Measurements from ENCODE around the gene ETHE1. TPM values are rescaled to one million over a fixed set of nuclear protein-coding genes. Genes with fewer than 3 reads are reported as not detected.

Gene ETHE1, protein sequence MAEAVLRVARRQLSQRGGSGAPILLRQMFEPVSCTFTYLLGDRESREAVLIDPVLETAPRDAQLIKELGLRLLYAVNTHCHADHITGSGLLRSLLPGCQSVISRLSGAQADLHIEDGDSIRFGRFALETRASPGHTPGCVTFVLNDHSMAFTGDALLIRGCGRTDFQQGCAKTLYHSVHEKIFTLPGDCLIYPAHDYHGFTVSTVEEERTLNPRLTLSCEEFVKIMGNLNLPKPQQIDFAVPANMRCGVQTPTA
- total RNA-seq, result 10 to 100 TPM; 41.7 to 70.4 TPM

DNA sequence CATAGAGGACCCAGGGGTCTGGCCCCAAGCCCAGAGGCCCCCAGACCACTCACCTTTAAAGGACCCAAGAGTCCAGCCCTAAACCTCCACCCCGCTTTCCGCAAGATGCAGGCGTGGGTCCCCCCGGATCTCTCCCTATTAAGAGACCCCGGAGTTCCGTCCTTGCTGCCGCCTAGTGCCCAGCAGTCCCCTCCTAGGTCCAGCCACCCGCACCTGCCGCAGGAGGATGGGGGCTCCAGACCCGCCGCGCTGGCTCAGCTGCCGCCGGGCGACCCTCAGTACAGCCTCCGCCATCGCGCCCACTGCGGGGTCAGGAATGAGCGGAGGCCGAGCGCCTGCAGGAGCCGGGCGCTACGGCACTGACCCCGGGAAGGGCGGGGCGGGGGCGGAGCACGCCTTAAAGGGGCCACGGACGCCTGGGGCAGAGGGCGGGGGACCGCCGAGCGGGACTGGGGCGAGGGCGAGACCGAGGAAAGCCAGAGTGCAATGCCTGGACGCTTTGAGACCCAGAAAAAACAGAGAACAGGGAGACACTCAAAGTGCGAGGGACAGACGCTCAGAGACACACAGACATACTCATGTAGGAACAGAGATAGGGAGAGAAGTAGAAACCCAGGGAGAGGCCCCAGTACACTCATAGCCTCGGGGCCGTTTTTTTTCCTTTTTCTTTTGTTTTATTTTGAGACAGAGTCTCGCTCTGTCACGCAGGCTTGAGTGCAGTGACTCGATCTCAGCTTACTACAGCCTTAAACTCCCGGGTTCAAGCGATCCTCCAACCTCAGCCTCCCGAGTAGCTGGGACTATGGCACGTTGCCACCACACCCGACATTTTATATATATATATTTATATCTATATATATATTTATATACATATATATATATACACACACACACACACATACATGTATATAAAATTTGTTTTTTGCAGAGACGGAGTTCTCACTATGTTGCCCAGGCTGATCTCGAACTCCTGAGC, at the start of gene ETHE1:
ETHE1 (minus strand) TSS at position 318 of the 976 bp plus-strand sequence; CDS start at position 294, 24 bp downstream.
- Mint-ChIP-seq H3K9me3 (no peaks in the 10 kb centered on the region), H3K27ac (peak within 1 kb of the TSS; percentile 78 to 89), H3K4me3 (peak within 1 kb of the TSS; percentile 87), H3K36me3 (no peaks in the 10 kb centered on the region), H3K4me1 (ENCODE audit: low read depth in 2 of 2) (peaks cover 13 to 21% of the 10 kb centered on the region in 2 donors), H3K27me3 (no peaks in the 10 kb centered on the region)
- DNase-seq (ENCODE audit: low spot score) (peak; percentile 88), ATAC-seq (peak; percentile 95)

DNA sequence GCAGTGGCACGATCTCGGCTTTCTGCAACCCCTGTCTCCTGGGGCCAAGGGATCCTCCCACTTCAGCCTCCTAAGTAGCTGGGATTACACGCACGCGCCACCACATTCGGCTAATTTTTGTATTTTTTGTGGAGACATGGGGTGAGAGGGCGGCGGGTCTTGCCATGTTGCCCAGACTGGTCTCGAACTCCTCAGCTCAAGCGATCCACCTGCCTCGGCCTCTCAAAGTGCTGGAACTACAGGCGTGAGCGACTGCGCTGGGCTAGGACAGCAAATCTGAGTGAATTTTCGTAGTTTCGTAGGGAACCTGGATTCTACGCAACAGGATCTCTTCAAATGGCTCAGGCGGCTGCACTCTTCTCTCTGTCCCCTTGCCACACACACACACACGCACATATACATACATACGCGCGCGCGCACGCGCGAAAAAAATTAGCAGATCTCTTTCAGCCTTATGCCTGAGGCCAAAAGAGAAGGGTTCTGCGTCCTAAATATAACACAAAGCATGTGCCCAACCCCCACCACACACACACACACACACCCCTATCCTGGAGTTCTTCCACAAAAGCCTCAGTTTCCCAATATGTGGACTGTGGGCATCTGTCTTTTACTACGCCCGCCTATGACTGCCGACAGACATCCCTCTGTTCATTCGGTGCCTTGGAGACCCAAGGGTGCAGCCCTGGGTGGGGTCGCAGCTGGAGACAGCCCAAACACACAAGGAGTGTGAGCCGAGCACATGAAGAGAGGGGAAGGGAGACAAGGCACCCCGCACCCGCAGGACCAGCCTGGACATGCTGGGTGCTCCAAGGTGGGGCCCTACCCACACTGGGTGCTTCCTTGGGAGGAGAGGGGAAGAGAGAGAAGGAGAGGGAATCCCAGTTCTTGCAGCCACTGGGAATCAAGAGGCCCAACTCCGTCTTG, 49.2 kb upstream of the ETHE1 start:
- Mint-ChIP-seq H3K4me3 (peak overlapping the region; percentile 98), H3K27me3 (no peaks in the 10 kb centered on the region), H3K27ac (peak overlapping the region in 1 of 2 donors; percentile 96), H3K36me3 (no peaks in the 10 kb centered on the region), H3K4me1 (ENCODE audit: low read depth in 2 of 2) (peaks cover 29 to 46% of the 10 kb centered on the region in 2 donors), H3K9me3 (no peaks in the 10 kb centered on the region)
- ATAC-seq (no peak), DNase-seq (ENCODE audit: low spot score) (no peak)

DNA sequence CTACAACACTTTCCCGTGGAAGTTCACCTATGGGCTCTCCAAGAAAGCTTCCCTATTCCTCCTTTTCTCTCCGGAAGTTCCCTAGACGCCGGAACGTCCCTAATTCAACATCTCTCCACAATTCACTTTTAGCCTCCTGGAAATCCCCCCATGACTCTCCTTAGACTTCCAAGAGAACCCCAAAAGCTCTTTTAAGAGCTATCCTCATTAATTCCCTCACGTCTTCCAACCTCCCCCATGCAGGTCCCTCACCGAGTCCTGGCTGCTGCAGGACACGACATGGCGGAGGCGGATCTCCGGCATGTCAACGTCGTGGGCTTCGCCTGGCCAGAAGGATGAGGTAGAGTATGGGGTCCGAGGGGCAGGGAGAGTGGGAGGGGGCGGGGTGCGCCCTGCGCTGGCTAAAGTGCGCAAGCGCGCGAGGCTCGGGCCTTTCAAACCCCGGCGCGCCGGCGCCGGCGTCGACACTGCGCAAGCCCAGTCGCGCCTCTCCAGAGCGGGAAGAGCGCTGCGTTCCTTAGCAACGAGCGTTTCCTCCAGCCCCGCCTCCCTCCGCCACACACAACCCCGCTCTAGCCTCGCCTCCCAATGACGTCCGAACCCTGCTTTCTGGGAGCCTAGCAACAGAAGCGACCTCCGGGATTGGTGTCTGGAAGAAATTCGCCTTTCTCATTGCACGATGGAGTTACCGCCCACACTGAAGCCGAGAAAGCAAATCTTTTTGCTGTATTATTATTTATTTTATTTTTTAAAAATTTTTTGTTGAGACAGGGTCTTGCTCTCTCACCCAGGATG, 48.4 kb upstream of the ETHE1 start, which contains the start of the genes PINLYP and XRCC1:
PINLYP (plus strand) TSS at position 646 of the 795 bp plus-strand sequence. CDS start 1,391 bp downstream, outside the sequence.
XRCC1 (minus strand) TSS at position 372 of the 795 bp plus-strand sequence; CDS start at position 303, 69 bp downstream.
- Mint-ChIP-seq H3K36me3 (no peaks in the 10 kb centered on the region), H3K9me3 (no peaks in the 10 kb centered on the region), H3K4me3 (peak within 1 kb of the TSS; percentile 98), H3K27ac (peak within 1 kb of the TSS; percentile 96 to 98), H3K4me1 (ENCODE audit: low read depth in 2 of 2) (peaks cover 32 to 49% of the 10 kb centered on the region in 2 donors), H3K27me3 (no peaks in the 10 kb centered on the region)
- ATAC-seq (peak; percentile 99), DNase-seq (ENCODE audit: low spot score) (peak; percentile 96)

DNA sequence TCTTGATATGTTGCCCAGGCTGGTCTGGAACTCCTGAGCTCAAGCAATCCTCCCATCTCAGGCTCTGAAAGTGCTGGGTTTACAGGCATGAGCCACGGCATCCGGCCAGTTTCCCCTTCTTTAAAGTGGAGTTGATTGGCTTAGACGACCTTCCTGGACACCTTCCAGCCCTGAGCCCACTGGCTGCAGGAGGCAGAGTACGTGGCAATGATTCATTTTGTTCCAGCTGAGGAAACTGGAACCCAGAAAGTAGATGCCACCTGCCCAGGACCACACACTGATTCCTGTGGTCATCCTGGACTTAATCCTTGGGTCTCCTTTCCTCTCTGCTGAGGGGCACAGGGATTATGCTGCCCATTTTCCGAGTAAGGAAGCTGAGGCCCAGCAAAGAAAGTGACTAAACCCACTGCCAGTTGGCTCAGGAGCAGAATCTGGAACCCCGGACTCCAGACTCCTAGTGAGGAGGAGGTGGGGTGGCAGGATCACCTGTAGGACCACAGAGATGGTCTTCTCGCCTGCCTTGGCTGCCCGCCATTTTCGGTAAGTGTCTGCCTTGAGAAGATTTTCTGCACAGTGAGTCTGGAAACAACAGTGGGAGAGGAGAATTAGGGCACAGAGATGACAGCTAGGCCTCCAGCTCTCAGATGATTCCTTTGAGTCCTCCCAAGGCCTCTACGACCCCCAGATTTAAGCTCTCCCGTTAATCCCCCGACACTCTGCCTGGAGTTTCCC, 47.6 kb upstream of the ETHE1 start:
- Mint-ChIP-seq H3K9me3 (no peaks in the 10 kb centered on the region), H3K27ac (peak overlapping the region; percentile 96 to 98), H3K27me3 (no peaks in the 10 kb centered on the region), H3K4me1 (ENCODE audit: low read depth in 2 of 2) (peaks cover 27 to 49% of the 10 kb centered on the region in 2 donors), H3K36me3 (no peaks in the 10 kb centered on the region), H3K4me3 (peak overlapping the region; percentile 98)
- ATAC-seq (no peak), DNase-seq (ENCODE audit: low spot score) (no peak)

DNA sequence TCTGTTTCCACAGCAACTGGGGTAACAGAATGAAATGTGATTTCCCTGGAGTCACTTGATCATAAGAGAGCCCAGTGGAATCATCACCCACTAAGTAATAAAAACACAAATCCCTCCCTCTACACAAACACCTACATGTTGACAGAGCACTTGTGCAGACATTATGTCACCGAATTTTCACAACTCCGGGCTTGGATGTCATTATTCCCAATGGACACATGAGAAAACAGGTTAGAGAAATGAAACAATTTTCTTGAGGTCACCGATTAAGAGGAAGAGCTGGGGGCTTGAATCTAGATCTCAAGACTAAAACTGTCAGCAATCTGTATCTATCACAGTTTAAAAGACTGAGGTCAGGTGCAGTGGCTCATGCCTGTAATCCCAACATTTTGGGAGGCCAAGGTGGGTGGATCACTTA, 45.2 kb upstream of the ETHE1 start:
- H3K4me3 Mint-ChIP-seq, result no peak overlapping the region
- peak overlapping the region; percentile 22 to 32 for H3K27ac Mint-ChIP-seq
- H3K4me1 Mint-ChIP-seq (ENCODE audit: low read depth in 2 of 2), result peaks cover 23 to 39% of the 10 kb centered on the region in 2 donors
- DNase-seq (ENCODE audit: low spot score) (peak; percentile 8), ATAC-seq (no peak)
- no peaks in the 10 kb centered on the region for H3K36me3 Mint-ChIP-seq
- no peaks in the 10 kb centered on the region for H3K9me3 Mint-ChIP-seq
- no peaks in the 10 kb centered on the region for H3K27me3 Mint-ChIP-seq

DNA sequence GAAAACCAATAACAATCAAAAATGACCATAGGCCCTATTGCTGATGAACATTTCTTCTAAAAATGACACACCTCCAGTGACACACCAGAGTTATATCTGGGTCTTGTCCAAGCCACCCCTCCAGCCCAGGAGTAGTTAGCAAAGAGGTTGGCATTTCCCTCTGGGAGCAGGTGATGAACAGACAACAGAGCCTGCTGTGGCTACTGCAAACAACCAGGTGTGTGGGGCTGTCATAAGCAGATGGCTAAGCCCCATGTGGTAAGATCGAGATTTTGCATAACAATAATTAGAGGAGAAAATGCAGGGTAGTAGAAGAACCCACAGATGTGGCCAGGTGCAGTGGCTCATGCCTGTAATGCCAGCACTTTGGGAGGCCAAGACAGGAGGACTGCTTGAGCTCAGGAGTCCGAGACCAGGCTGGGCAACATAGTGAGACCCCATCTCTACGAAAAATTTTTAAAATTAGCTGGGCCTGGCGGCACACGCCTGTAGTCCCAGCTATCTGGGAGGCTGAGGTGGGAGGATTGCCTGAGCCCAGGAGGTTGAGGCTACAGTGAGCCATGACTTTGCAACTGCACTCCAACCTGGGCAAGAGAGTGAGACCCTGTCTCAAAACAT, 43.3 kb upstream of the ETHE1 start:
- DNase-seq (ENCODE audit: low spot score), result no peak
- Mint-ChIP-seq H3K9me3 (no peaks in the 10 kb centered on the region), H3K36me3 (no peaks in the 10 kb centered on the region), H3K27me3 (no peaks in the 10 kb centered on the region), H3K27ac (peak overlapping the region; percentile 17 to 55), H3K4me1 (ENCODE audit: low read depth in 2 of 2) (peaks cover 18 to 31% of the 10 kb centered on the region in 2 donors), H3K4me3 (no peak overlapping the region)
- no peak for ATAC-seq

DNA sequence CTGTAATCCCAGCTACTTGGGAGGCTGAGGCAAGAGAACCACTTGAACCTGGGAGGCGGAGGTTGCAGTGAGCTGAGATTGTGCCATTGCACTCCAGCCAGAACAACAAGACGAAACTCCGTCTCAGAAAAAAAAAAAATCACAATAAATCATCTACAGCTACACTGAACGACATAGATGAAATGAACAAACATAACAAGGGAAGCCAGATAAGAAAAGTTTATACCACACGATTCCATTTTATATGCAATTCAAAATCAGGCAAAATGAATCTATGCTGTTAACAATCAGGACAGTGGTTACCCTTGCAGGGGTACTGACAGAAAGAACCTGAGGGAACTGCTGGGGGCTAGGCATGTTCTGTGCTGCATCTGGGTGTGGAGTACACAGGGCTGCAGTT, 42.7 kb upstream of the ETHE1 start:
- H3K4me3 Mint-ChIP-seq, result no peak overlapping the region
- no peaks in the 10 kb centered on the region for H3K36me3 Mint-ChIP-seq
- H3K27me3 Mint-ChIP-seq, result no peaks in the 10 kb centered on the region
- H3K4me1 Mint-ChIP-seq (ENCODE audit: low read depth in 2 of 2), result peaks cover 24 to 30% of the 10 kb centered on the region in 2 donors
- ATAC-seq (no peak), DNase-seq (ENCODE audit: low spot score) (no peak)
- peak overlapping the region; percentile 17 to 55 for H3K27ac Mint-ChIP-seq
- no peaks in the 10 kb centered on the region for H3K9me3 Mint-ChIP-seq

DNA sequence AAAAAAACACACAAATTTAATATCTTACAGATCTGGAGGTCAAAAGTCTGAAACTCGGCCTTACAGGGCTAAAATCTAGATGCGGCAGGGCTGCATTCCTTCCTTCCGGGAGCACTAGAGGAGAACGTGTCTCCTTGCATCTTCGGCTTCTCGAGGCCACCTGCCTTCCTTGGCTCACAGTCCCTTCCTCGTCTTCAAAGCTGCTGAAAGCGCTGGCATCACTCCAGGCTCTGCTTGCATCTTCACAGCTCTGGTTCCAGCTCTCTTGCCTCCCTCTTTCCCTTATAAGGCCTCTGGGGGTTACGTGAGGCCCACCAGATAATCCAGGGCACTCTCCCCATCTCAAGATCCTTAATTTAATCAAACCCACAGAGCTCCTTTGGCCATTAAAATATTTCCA, 37.8 kb upstream of the ETHE1 start:
- peaks cover 43 to 46% of the 10 kb centered on the region in 2 donors for H3K4me1 Mint-ChIP-seq (ENCODE audit: low read depth in 2 of 2)
- no peaks in the 10 kb centered on the region for H3K9me3 Mint-ChIP-seq
- no peak for DNase-seq (ENCODE audit: low spot score)
- H3K4me3 Mint-ChIP-seq, result no peak overlapping the region
- ATAC-seq, result no peak
- peak overlapping the region; percentile 43 to 95 for H3K27ac Mint-ChIP-seq
- H3K36me3 Mint-ChIP-seq, result peaks cover 11% of the 10 kb centered on the region
- H3K27me3 Mint-ChIP-seq, result no peaks in the 10 kb centered on the region

DNA sequence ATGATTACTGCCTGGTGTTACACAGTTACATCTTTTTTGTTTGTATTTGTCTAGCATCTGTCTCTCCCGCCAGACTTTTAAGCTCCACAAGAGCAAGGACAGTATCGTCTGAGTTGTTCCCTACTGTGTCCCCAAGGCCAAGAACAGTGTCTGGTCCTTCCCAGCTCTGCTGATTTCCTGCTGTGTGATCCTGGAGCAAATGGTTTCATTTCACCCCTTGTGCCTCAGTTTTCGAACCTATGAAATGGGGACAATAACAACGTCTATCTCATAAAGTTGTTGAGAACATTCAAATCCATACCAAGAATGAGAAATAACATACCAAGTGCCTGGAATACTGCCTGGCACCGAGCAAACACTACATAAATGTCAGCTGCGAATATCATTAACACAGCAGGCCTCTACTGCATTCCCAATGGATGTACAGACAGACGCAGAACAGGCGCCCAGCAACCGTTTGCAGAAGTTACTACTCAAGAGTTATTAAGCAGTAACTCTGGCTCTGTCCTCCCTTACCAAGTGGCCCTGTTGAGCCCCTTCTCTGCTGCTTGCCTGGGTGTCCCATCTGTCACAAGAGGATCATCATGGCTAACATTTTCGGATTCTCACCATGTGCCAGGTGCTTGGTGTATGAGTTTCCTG, 36.9 kb upstream of the ETHE1 start:
- H3K27ac Mint-ChIP-seq, result peak overlapping the region; percentile 93 to 95
- ATAC-seq (no peak), DNase-seq (ENCODE audit: low spot score) (peak; percentile 28)
- peak overlapping the region; percentile 67 for H3K4me3 Mint-ChIP-seq
- peaks cover 11% of the 10 kb centered on the region for H3K36me3 Mint-ChIP-seq
- no peaks in the 10 kb centered on the region for H3K27me3 Mint-ChIP-seq
- peaks cover 40 to 46% of the 10 kb centered on the region in 2 donors for H3K4me1 Mint-ChIP-seq (ENCODE audit: low read depth in 2 of 2)
- H3K9me3 Mint-ChIP-seq, result no peaks in the 10 kb centered on the region

DNA sequence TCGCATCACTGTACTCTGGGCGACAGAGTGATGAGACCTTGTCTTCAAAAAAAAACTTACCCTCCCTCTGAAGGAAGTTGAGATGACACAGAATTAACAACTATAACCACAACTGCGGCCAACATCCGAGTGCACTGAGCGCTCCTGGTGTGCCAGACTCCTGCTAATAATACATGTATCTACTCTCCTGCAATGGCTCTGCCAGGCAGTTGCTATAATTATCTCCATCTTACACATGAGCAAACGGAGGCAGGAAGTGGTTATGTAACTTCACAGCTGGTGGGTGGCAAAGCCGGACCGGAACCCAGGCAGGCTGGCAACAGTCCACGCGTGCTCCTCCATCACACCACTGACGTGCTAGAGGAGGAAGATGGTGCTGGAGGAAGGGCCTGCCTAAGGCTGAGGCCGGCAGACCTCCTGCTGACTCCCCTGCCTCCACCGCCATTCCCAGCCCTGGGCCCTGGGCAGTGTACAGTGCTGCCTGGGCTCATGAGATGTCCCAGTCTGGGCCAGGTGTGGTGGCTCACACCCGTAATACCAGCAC, 35.8 kb upstream of the ETHE1 start:
- H3K4me3 Mint-ChIP-seq, result peak overlapping the region; percentile 82
- no peaks in the 10 kb centered on the region for H3K9me3 Mint-ChIP-seq
- H3K27me3 Mint-ChIP-seq, result no peaks in the 10 kb centered on the region
- peaks cover 40 to 46% of the 10 kb centered on the region in 2 donors for H3K4me1 Mint-ChIP-seq (ENCODE audit: low read depth in 2 of 2)
- DNase-seq (ENCODE audit: low spot score), result peak; percentile 89
- H3K27ac Mint-ChIP-seq, result peak overlapping the region; percentile 93 to 95
- H3K36me3 Mint-ChIP-seq, result peaks cover 11% of the 10 kb centered on the region
- peak; percentile 97 for ATAC-seq

DNA sequence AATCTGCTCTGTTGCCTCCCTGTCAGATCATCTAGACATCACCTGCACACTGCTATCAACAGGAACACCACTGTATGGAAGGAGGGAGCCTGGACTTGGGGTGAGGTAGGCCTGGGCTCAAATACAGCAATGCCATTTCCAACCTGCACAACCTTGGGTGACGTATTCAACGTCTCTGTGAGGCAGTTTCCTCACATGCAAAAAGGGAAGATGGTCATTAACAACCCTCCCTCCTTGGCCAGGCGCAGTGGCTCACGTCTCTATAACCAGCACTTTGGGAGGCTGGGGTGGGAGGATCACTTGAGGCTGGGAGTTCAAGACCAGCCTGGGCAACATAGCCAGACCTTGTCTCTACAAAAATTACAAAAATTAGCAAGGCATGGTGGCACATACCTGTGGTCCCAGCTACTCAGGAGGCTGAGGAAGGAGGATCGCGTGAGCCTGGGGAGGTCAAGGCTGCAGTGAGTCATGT, 35.3 kb upstream of the ETHE1 start:
- peaks cover 40 to 46% of the 10 kb centered on the region in 2 donors for H3K4me1 Mint-ChIP-seq (ENCODE audit: low read depth in 2 of 2)
- H3K4me3 Mint-ChIP-seq, result peak overlapping the region; percentile 82
- no peaks in the 10 kb centered on the region for H3K9me3 Mint-ChIP-seq
- peak overlapping the region; percentile 93 to 95 for H3K27ac Mint-ChIP-seq
- peaks cover 11% of the 10 kb centered on the region for H3K36me3 Mint-ChIP-seq
- no peak for ATAC-seq
- H3K27me3 Mint-ChIP-seq, result no peaks in the 10 kb centered on the region
- peak; percentile 23 for DNase-seq (ENCODE audit: low spot score)

All from natural killer cell treated with Interleukin-12 subunit alpha and Interleukin-12 subunit beta and Interleukin-15 and Interleukin-18, amount 100 ng/mL, for 72 hours (primary cell).